ENCODE results near the gene PEX5.

PEX5 gene

DNA sequence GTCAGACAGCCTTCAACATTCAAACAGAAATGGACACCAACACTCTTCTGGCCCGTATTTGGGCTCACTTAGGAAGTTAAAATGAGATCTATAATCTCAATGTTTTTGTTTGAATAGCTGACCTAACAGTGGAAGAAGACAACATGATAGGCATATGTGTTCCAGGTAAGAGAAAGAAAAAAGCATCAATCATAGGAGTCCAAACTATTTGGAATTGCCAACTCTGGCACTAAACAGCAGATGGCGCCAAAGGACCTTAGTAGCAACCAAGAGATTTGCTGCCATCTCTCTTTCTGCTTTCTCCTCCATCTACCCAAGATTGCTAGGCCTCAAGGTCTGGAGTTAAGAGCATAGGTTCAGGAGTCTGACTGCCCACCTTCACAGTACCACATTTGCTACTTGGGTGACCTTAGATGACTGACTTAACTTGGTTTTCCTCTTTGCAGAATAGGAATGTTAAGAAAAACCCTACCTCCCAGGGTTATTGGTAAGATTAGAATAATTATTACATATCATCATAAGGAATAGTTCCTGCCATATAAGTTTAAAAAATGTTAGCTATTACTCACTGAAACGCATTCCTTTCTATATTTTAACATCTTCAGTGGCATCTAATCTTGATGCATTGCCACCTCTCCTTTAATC lies 30.2 kb downstream of the PEX5 start:
- TF ChIP-seq, protein P1, sequence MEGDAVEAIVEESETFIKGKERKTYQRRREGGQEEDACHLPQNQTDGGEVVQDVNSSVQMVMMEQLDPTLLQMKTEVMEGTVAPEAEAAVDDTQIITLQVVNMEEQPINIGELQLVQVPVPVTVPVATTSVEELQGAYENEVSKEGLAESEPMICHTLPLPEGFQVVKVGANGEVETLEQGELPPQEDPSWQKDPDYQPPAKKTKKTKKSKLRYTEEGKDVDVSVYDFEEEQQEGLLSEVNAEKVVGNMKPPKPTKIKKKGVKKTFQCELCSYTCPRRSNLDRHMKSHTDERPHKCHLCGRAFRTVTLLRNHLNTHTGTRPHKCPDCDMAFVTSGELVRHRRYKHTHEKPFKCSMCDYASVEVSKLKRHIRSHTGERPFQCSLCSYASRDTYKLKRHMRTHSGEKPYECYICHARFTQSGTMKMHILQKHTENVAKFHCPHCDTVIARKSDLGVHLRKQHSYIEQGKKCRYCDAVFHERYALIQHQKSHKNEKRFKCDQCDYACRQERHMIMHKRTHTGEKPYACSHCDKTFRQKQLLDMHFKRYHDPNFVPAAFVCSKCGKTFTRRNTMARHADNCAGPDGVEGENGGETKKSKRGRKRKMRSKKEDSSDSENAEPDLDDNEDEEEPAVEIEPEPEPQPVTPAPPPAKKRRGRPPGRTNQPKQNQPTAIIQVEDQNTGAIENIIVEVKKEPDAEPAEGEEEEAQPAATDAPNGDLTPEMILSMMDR (conservative IDR thresholded peaks at IDR 0.05; ENCODE audit: low read depth, low read length) = peak; percentile 84
- Histone ChIP-seq H3K27ac (no peak overlapping the region), H3K4me1 (ENCODE audit: low read depth, poor library complexity, severe bottlenecking) (no peaks in the 10 kb centered on the region), H3K79me2 (ENCODE audit: insufficient read depth, low read depth) (no peaks in the 10 kb centered on the region), H4K20me1 (ENCODE audit: insufficient read depth) (no peaks in the 10 kb centered on the region), H3K27me3 (ENCODE audit: insufficient read depth, low read depth) (no peaks in the 10 kb centered on the region; the same call in 1 of the 2 replicates), H3K36me3 (ENCODE audit: insufficient read depth) (no peaks in the 10 kb centered on the region), H2AFZ (ENCODE audit: low read depth) (no peak overlapping the region), H3K9ac (no peak overlapping the region), H3K4me3 (IDR thresholded peaks at IDR 0.05; ENCODE audit: insufficient read depth, low read depth, low read length) (no peak overlapping the region), H3K4me2 (no peak overlapping the region)

DNA sequence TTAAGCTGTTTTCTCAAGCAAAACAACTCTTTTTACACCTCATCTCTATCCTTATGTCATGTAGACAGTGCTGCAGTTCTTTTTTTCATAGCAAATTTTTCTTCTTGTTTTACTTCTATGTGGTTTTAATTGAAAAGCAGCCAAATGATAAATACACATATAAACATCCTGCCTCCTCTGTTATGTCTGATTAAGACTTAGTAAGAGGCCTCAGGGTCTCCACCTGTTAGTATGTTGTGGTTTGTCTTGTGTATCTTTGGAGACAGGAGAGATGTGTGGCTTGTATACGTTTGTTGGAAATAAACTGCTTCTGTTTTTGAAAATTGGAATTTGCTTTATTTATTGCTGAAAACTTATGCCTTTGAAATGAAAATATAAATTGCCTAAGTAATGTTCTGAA lies 32.0 kb downstream of the PEX5 start:
- H2AFZ ChIP-seq (ENCODE audit: low read depth) = no peak overlapping the region
- H4K20me1 ChIP-seq (ENCODE audit: insufficient read depth) = no peaks in the 10 kb centered on the region
- no peaks in the 10 kb centered on the region for H3K36me3 ChIP-seq (ENCODE audit: insufficient read depth)
- no peaks in the 10 kb centered on the region for H3K4me1 ChIP-seq (ENCODE audit: low read depth, poor library complexity, severe bottlenecking)
- no peak overlapping the region for H3K9ac ChIP-seq
- H3K27me3 ChIP-seq (ENCODE audit: insufficient read depth, low read depth) = no peaks in the 10 kb centered on the region; the same call in 1 of the 2 replicates
- H3K79me2 ChIP-seq (ENCODE audit: insufficient read depth, low read depth) = no peaks in the 10 kb centered on the region
- H3K4me2 ChIP-seq = no peak overlapping the region
- no peak overlapping the region for H3K4me3 ChIP-seq (IDR thresholded peaks at IDR 0.05; ENCODE audit: insufficient read depth, low read depth, low read length)
- H3K27ac ChIP-seq = no peak overlapping the region
- TF ChIP-seq, protein P1 (conservative IDR thresholded peaks at IDR 0.05; ENCODE audit: low read depth, low read length) = no peak

DNA sequence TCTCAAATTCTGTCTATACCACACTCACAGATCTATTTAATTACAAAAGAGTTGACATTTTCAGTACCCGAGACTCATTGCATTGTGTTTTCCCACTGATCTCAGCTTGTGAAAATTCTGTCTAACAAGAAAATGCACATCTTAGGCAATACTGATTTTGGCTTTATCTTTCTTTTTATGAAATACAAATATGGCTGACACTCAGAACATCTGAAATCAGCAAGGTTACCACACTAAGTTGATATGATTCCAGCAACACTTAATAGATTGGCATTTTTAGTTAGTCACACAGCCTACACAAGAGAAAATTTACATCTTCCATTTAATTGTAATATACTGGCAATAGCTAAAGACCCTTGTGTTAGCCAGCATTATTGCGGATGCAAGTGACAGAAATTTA lies 40.3 kb downstream of the PEX5 start:
- TF ChIP-seq, protein P1 (conservative IDR thresholded peaks at IDR 0.05; ENCODE audit: low read depth, low read length) = no peak
- Histone ChIP-seq H3K4me3 (IDR thresholded peaks at IDR 0.05; ENCODE audit: insufficient read depth, low read depth, low read length) (no peak overlapping the region), H3K9ac (no peak overlapping the region), H3K27me3 (ENCODE audit: insufficient read depth, low read depth) (no peaks in the 10 kb centered on the region), H3K36me3 (ENCODE audit: insufficient read depth) (no peaks in the 10 kb centered on the region), H4K20me1 (ENCODE audit: insufficient read depth) (no peaks in the 10 kb centered on the region), H3K27ac (no peak overlapping the region), H3K4me2 (no peak overlapping the region), H2AFZ (ENCODE audit: low read depth) (no peak overlapping the region), H3K79me2 (ENCODE audit: insufficient read depth, low read depth) (no peaks in the 10 kb centered on the region), H3K4me1 (ENCODE audit: low read depth, poor library complexity, severe bottlenecking) (no peaks in the 10 kb centered on the region)

DNA sequence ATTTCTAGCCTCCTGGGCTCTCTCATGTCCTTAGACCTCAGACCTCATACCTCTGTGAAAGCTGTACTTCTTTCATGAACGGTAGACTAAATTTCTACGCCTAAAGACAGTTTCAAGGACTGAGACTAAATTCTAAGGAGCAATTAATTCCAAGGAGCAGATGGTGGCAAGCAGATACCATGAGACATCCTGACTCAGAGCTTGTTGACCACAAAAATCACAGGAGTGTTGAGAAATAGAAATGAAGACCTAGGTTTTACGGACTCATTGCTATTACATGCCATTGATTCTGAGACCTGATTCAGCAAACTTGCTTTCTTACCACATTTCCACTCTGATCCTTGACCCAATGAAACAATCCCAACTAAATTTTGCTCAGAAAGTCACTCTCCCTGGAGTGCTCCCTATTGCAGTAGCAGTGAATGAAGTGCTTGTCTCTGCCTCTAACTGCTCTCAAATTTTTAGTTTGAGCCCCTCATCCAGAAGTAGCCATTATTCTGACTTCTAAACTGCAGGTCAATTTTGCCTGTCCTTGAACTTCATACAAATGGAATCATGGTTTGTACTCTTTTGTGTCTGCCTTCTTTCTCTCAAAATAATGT lies 52.0 kb downstream of the PEX5 start:
- no peak overlapping the region for H2AFZ ChIP-seq (ENCODE audit: low read depth)
- H3K27ac ChIP-seq = no peak overlapping the region
- TF ChIP-seq, protein P1 (conservative IDR thresholded peaks at IDR 0.05; ENCODE audit: low read depth, low read length) = no peak
- H3K79me2 ChIP-seq (ENCODE audit: insufficient read depth, low read depth) = no peaks in the 10 kb centered on the region
- H3K4me2 ChIP-seq = no peak overlapping the region
- H3K4me1 ChIP-seq (ENCODE audit: low read depth, poor library complexity, severe bottlenecking) = peaks cover 15% of the 10 kb centered on the region
- no peaks in the 10 kb centered on the region for H4K20me1 ChIP-seq (ENCODE audit: insufficient read depth)
- no peaks in the 10 kb centered on the region; the same call in 1 of the 2 replicates for H3K27me3 ChIP-seq (ENCODE audit: insufficient read depth, low read depth)
- H3K4me3 ChIP-seq (IDR thresholded peaks at IDR 0.05; ENCODE audit: insufficient read depth, low read depth, low read length) = no peak overlapping the region
- H3K9ac ChIP-seq = no peak overlapping the region
- H3K36me3 ChIP-seq (ENCODE audit: insufficient read depth) = no peaks in the 10 kb centered on the region

All from KMS-11 (cell line).